ENCODE data around the gene NRF1.

The NRF1 gene

DNA sequence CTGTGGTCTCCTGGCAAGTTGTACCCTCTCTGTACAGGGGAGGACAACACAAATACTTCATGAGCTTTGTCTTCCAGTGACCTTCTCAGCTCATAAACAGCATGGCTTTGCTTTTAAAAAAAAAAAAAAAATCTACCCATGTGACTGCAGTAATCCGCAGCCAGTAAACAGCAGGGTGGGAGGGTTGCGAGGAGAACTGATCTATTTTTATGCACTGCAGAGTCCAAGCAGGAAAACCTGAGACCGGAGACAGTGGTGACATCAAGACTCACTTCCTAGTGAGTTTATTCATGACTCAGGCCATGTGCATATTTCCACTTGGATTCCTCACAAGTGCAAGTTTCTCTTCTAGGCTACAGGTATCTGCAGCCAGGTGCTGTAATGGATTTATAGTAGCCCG is 127.9 kb downstream of the NRF1 start:
- H3K4me3 ChIP-seq (ENCODE audit: low read depth, low read length): no peak overlapping the region
- TF ChIP-seq MAX (IDR thresholded peaks at IDR 0.05; ENCODE audit: low read depth, low read length) (no peak), CTCF (IDR thresholded peaks at IDR 0.05; ENCODE audit: low read depth, low read length) (no peak), POLR2A (IDR thresholded peaks at IDR 0.05; ENCODE audit: extremely low read depth, insufficient read length) (no peak), MYC (IDR thresholded peaks at IDR 0.05; ENCODE audit: low read depth, low read length) (no peak)
- no peak for DNase-seq (ENCODE audit: low read depth)

- no peak overlapping the region for H3K4me3 ChIP-seq (ENCODE audit: low read depth, low read length)
- TF ChIP-seq MAX (IDR thresholded peaks at IDR 0.05; ENCODE audit: low read depth, low read length) (no peak), POLR2A (IDR thresholded peaks at IDR 0.05; ENCODE audit: extremely low read depth, insufficient read length) (no peak), CTCF (IDR thresholded peaks at IDR 0.05; ENCODE audit: low read depth, low read length) (no peak), MYC (IDR thresholded peaks at IDR 0.05; ENCODE audit: low read depth, low read length) (no peak)
- no peak for DNase-seq (ENCODE audit: low read depth)
These were observed 129.3 kb downstream of the NRF1 start for GRCh38 chr7:129740574-129741410.

- no peak for TF ChIP-seq POLR2A (IDR thresholded peaks at IDR 0.05; ENCODE audit: extremely low read depth, insufficient read length)
- no peak for TF ChIP-seq CTCF (IDR thresholded peaks at IDR 0.05; ENCODE audit: low read depth, low read length)
- TF ChIP-seq MAX (IDR thresholded peaks at IDR 0.05; ENCODE audit: low read depth, low read length): no peak
- TF ChIP-seq MYC (IDR thresholded peaks at IDR 0.05; ENCODE audit: low read depth, low read length): no peak
- peak; percentile 24 for DNase-seq (ENCODE audit: low read depth)
- H3K4me3 ChIP-seq (ENCODE audit: low read depth, low read length): no peak overlapping the region
These were observed 130.3 kb downstream of the NRF1 start for GRCh38 chr7:129741743-129742213.

DNA sequence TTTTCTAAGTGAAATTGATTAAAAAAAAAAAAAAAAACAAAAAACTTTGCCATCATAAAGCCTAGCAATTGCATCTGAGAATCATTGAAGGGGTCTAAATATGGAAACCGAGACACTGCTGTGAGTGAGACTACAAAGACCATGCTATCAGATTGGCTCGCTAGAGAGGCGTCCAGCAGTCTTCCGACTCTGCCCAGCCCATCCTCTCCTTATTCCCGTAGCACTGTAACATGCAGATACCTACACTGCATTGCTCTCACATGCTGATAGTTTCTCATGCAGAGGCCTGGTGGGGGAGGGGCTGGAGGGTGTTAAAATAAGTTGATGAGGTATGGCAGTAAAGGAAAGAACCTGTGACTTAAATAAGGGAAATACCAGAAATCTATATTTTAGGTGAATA is 130.7 kb downstream of the NRF1 start:
- TF ChIP-seq POLR2A (IDR thresholded peaks at IDR 0.05; ENCODE audit: extremely low read depth, insufficient read length) (no peak), MYC (IDR thresholded peaks at IDR 0.05; ENCODE audit: low read depth, low read length) (no peak), MAX (IDR thresholded peaks at IDR 0.05; ENCODE audit: low read depth, low read length) (no peak), CTCF (IDR thresholded peaks at IDR 0.05; ENCODE audit: low read depth, low read length) (no peak)
- no peak for DNase-seq (ENCODE audit: low read depth)
- H3K4me3 ChIP-seq (ENCODE audit: low read depth, low read length): no peak overlapping the region

DNA sequence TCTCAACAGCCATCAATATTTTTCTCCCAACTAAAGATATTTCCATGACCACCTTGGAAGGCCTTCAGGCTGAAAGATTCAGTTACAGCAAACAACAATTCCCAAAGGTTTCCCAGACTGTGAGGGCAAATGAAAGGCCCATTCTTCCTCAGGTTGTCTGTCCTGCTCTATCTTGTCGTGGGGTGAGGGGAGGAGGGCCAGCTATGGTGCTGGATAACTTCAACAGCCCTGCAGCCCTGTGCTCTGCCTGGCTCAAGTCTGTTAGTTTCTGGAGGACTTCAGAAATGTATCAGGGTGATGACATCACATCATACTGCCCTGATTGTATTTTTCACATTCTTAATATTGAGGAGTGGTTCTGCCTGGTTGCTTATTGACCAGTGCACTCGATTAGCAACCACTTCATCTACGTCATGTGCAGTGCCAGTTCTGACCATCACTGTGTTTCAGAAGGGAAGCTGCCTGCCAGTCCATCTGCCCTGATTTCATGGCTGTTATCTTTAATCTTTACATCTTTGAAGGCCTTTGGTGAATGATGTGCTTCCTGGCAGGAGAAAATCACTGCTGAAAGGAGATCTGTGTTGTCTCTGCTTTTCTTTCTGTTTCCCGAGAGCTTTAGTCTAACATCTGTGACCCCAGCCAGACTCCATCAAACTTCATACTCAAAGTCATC is 135.5 kb downstream of the NRF1 start:
- H3K4me3 ChIP-seq (ENCODE audit: low read depth, low read length): no peak overlapping the region
- no peak for DNase-seq (ENCODE audit: low read depth)
- TF ChIP-seq MYC (IDR thresholded peaks at IDR 0.05; ENCODE audit: low read depth, low read length): no peak
- no peak for TF ChIP-seq CTCF (IDR thresholded peaks at IDR 0.05; ENCODE audit: low read depth, low read length)
- no peak for TF ChIP-seq POLR2A (IDR thresholded peaks at IDR 0.05; ENCODE audit: extremely low read depth, insufficient read length)
- TF ChIP-seq MAX (IDR thresholded peaks at IDR 0.05; ENCODE audit: low read depth, low read length): no peak
